GM21737 (cell line): ENCODE measurements around the gene PFN3.

Experiments
- ATAC-seq: cut with Tn5 transposase; IDR thresholded peaks from one replicate; pipeline ENCODE4 v1.9.1; 2021; ENCODE audit warnings: mild to moderate bottlenecking, moderate library complexity; ENCODE audit not compliant: unreplicated experiment

The PFN3 gene

GRCh38 chr5:177396807-177397206 lies 3.7 kb downstream of the PFN3 start:
- no peak for ATAC-seq

- ATAC-seq = no peak
These were observed 4.4 kb downstream of the PFN3 start for GRCh38 chr5:177396078-177396477.

DNA sequence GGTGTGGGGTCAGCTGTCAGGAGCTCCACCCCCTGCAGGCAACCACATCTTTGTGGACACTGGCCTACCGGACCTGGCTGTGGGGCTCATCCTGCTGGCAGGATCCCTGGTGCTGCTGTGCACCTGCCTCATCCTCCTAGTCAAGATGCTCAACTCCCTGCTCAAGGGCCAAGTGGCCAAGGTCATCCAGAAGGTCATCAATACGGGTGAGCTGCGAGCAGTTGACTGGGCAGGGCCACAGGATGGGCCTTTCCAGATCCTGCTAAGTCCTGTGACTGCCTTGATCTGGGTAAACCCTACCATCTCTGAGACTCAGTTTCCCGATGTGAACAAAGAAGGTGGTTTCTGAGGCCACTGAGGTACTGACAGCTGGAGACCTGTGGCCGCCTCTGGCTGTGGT lies 6.5 kb downstream of the PFN3 start:
- no peak for ATAC-seq

DNA sequence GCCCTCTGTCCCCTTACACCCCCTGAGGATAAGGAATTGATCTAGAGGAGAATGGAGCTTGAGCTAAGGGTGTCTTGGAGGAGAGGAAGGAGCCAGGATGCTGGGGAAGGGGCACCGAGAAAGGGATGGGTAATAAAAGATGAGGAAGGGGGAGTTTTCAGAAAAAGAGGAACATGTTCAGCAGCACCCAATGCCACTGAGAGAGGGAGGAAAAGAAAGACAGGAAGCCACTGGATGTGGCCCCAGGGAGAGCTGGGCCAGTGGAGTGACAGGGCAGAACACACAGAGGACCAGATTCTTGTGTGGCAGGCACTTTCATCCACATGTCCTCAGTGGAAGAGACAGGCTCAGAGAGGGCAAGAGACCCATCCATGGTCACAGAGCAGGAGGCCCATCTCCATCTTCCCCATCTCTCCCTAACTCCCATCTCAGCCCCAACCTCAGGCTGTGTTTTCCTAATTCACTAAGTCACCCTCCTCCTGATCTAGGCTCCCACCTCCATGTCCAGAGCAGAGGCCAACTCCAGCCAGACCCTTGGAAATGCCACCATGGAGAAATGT lies 7.2 kb downstream of the PFN3 start:
- ATAC-seq = no peak

DNA sequence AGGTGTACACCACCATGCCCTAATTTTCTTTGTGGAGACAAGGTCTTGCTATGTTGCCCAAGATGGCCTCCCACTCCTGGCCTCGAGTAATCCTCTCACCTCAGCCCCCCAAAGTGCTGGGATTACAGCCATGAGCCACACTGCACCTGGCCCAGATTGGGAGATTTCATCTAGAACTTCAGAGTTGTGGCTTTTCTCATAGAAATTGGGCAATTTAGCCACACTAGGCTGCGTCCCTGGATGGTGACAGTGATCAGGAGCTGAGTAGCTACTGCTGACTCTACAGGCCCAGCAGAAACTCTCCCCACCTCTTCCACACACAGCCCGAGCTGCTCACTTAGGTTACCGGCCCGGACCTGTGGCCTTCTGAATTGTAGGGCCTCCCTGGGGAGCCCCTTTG lies 7.7 kb downstream of the PFN3 start:
- ATAC-seq = no peak

DNA sequence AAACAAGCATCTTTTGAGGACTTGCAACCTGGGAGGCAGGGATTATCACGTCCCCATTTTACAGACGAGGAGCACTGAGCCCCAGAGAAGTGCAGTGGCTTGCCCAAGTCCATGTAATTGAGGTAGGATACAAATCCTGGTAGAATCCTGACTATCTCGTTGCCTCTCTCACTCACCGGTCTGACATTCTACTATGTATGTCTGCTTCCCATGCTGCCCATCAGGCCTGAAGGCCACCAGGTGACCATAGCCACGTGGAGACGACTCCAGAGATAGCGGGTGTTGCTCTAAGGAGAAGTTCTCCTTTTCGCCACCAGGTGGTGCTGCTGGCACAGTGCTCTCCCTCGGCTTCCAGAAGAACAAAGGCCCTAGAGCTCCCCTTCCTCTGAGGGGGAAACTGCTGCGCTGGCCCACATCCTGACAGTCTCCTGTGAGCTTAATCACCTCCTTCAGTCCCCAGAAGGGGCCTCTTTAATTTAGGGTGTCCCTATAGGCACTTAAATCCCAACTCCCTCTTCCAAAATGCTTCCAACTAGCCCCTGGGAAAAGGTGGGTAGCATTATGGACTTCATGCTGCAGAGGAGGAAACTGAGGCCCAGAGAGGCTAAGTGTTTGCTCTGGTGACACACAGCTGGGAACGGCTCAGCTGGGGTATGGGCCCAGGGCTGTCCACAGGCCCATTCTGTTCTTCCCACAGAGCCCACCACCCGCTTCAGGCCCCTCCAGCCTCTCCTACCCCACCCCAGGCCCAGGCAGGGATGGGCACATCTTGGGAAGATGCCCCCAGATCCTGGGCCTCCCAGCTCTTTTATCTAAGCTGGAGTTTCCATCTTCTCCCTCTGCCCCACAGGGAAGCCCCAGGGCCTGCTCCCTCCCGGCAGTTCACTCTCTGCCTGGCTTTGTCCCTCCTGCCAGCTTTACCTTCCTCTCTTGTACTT lies 9.8 kb downstream of the PFN3 start:
- ATAC-seq = peak; percentile 56

- ATAC-seq = no peak
These were observed 11.0 kb downstream of the PFN3 start for GRCh38 chr5:177389241-177390169.

- ATAC-seq = no peak
These were observed 11.9 kb downstream of the PFN3 start for GRCh38 chr5:177388521-177389052.

GRCh38 chr5:177387405-177387804 lies 13.1 kb downstream of the PFN3 start:
- ATAC-seq = no peak

DNA sequence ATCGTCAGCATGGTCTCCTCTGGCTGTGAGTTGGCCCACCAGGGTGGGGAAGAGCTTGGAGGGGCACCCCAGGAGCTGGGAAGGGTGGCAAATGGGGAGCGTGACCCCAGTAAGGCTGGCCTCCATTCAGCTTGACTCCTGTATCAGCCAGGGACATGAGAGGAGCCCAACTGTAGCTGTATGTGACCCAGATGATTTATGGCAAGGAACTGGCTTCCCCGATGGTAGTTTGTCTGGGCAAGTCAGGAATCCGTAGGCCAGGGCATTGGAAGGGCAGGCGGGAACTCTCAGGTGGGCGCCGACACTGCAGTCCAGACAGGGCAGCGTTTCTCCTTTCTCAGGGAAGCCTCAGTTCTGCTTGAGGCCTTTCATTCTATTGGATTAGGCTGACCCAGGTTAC lies 13.9 kb downstream of the PFN3 start:
- no peak for ATAC-seq

DNA sequence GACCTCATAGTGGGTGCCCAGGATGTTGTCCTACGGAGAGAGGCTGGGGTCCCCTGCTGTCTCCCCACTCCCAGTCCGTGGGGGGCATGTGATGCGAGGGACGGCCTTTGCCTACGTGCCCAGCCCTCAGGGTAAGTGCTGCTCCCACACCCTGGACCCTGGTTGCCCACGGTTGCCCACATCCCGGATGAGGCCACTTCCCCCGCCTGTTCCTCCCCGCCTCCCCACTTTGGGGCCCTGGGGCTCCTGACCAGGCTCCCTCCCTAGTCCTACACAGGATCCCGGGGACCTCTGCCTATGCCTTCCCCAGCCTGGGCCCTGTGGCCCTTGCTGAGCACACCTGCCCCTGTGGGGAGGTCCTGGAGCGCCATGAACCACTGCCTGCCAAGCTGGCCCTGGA lies 14.7 kb downstream of the PFN3 start:
- ATAC-seq = no peak

DNA sequence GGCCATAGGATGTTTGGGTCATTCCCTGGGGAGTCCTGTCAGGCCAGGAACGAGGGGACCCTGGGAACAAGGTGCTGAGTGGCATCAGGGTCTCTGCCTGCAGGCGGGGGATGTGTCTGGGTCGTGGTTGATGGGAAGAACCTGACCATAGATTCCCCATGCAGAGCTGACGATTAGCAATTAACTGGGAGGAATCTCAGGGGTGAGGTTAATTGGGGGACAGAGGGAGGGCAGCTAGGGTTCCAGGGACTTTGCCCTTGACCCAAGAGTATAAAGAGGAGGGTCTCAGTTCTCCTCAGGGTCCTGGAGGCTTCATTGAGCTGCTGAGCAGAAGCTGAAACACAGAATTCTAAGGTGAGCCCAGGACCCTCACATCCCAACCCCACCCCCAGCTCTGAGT lies 16.3 kb downstream of the PFN3 start, which contains the start of gene SLC34A1:
TSS of gene SLC34A1 (plus strand) at position 301 of the 400 bp plus-strand sequence. CDS start 1,308 bp downstream, outside the sequence.
- no peak for ATAC-seq

DNA sequence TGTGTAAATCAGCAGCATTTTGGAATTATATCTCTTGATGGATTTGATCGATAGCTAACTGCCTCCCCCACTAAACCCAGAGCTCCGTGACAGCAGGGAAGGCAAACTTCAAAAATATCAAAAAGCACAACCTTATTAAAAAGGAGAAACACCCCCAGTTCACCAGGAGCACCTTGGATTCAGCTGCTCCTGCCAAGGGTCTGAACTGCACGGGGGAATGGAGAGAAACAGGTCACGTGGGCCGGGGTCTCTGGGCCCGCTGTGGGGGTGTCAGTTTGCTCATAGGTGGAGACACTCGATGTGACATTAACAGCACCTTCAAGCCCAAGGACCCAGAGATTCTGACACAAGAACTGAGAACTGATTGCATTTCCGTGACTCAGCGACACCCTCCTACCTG lies 17.3 kb downstream of the PFN3 start:
- no peak for ATAC-seq

DNA sequence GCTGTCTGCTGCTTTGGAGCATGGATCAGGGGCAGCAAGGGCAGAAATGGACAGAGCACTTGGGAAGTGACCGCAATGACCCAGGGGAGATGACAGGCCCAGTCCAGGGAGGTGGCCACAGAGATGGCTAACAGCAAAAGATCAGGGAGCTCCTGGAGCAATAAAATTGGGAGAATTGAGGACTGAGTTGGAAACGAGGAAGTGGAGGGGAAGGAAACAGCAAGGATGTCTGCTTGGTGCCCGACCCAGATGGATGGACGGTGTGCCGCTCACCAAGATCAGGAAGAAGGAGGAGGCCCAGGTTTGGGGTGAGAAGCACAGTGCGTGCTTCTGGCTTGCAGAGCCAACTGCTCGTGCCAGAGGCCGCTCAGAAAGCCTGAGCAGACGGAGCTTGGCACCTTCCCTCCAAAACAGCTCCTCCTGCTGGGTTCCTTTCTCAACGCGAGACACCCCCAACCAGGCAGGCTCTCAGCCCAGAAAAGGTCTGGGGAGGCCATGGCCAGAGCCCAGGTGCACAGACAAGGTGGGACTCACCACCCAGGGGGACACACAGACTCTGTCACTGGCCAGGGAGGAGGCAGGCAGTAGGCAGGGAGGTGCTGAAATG lies 17.9 kb downstream of the PFN3 start:
- ATAC-seq = no peak

GRCh38 chr5:177380805-177381126 lies 19.7 kb downstream of the PFN3 start:
- ATAC-seq = no peak

GRCh38 chr5:177378884-177379883 lies 21.3 kb downstream of the PFN3 start:
- no peak for ATAC-seq

- ATAC-seq = no peak
These were observed 22.3 kb downstream of the PFN3 start for GRCh38 chr5:177377851-177378776.

GRCh38 chr5:177376107-177376506 lies 24.4 kb downstream of the PFN3 start:
- no peak for ATAC-seq
